ENCODE results near the gene ATG101. TPM values are rescaled to one million over a fixed set of nuclear protein-coding genes. Genes with fewer than 3 reads are reported as not detected.
A peak's percentile ranks its signal among the peaks of the same experiment; 100 is the strongest.

Gene ATG101
- total and polyA plus RNA-seq, 2 donors (not counting 1 experiment from before 2014, with no cell fraction given), result 19.4 to 50.3 TPM

- H3K27me3 ChIP-seq (replicated peaks in 1 of 4; ENCODE audit: control extremely low read depth in 1 of 4, control insufficient read depth in 3 of 4, insufficient read depth in 4 of 4, low read length in 3 of 4), result no peaks in the 10 kb centered on the region
- H3K27ac Mint-ChIP-seq, result no peak overlapping the region
- WGBS (ENCODE audit: insufficient coverage), result no CpG with 5 or more reads among the region's 3 CpGs
- ATAC-seq (ENCODE audit: low read depth), result no peak
- H3K27ac ChIP-seq (ENCODE audit: low read length in 2 of 2), result no peak overlapping the region
- H3K4me3 Mint-ChIP-seq, result peak overlapping the region; percentile 37
- CTCF ChIA-PET, result interaction anchor here (1.2 to 32.6 kb wide), 4 partner anchors 10 to 34 kb away, joined by 3 to 1315 read pairs (median 14); partner anchors contain the start of genes ATG101, NR4A1 and SMIM41
- intact Hi-C loops (cut with micrococcal nuclease), result no loop called here
- H3K4me2 ChIP-seq (replicated peaks; ENCODE audit: low read depth, low read length, poor library complexity, severe bottlenecking), result no peak overlapping the region
- H3K9me3 ChIP-seq (ENCODE audit: control extremely low read depth in 1 of 3, control insufficient read depth in 2 of 3, insufficient read depth in 1 of 3, low read length in 2 of 3), result no peaks in the 10 kb centered on the region
- no peak overlapping the region for H3K9ac ChIP-seq (ENCODE audit: low read length)
- H3K9me3 Mint-ChIP-seq (ENCODE audit: insufficient read depth), result no peaks in the 10 kb centered on the region
- H3K4me3 ChIP-seq (ENCODE audit: control extremely low read depth in 1 of 5, extremely low read depth in 1 of 5, insufficient read depth in 1 of 5, low read depth in 2 of 5, low read length in 4 of 5), result no peak overlapping the region
- no peak overlapping the region for H2AFZ ChIP-seq (ENCODE audit: insufficient read depth, low read depth, low read length, poor library complexity, severe bottlenecking)
- H3K4me1 Mint-ChIP-seq, result peaks cover 63% of the 10 kb centered on the region
- TF ChIP-seq CTCF (IDR thresholded peaks at IDR 0.05) (no peak), EZH2 (IDR thresholded peaks at IDR 0.05; ENCODE audit: borderline replicate concordance, insufficient read depth, low read depth, low read length, poor library complexity, severe bottlenecking) (no peak)
- no peak for DNase-seq
- POLR2A ChIA-PET, result interaction anchor here (0.6 to 1.4 kb wide), 2 partner anchors 10 to 29 kb away, joined by 3 to 7 read pairs; partner anchors contain the start of genes ATG101 and NR4A1
- H3K27me3 Mint-ChIP-seq, result no peaks in the 10 kb centered on the region
- H3K4me1 ChIP-seq (ENCODE audit: control insufficient read depth in 2 of 2, insufficient read depth in 2 of 2, low read length in 2 of 2), result peaks cover 36 to 56% of the 10 kb centered on the region in 2 donors
- H4K20me1 ChIP-seq (ENCODE audit: control insufficient read depth, insufficient read depth, low read length, poor library complexity, severe bottlenecking), result no peaks in the 10 kb centered on the region
- H3K79me2 ChIP-seq (ENCODE audit: control insufficient read depth, insufficient read depth, low read length), result peaks cover 34% of the 10 kb centered on the region
- H3K36me3 ChIP-seq (replicated peaks in 1 of 2; ENCODE audit: control extremely low read depth in 1 of 2, control insufficient read depth in 1 of 2, extremely low read depth in 1 of 2, insufficient read depth in 2 of 2, low read length in 1 of 2), result no peaks in the 10 kb centered on the region
Observed at GRCh38 chr12:52041035-52041434, 28.7 kb upstream of the ATG101 start.

GRCh38 chr12:52041695-52042123, 28.1 kb upstream of the ATG101 start:
- peak; percentile 65 for ATAC-seq (ENCODE audit: low read depth)
- H3K4me3 Mint-ChIP-seq, result peak overlapping the region; percentile 85
- no peak overlapping the region for H2AFZ ChIP-seq (ENCODE audit: insufficient read depth, low read depth, low read length, poor library complexity, severe bottlenecking)
- TF ChIP-seq CTCF (IDR thresholded peaks at IDR 0.05) (peak; percentile 57), EZH2 (IDR thresholded peaks at IDR 0.05; ENCODE audit: borderline replicate concordance, insufficient read depth, low read depth, low read length, poor library complexity, severe bottlenecking) (no peak)
- H3K9me3 Mint-ChIP-seq (ENCODE audit: insufficient read depth), result no peaks in the 10 kb centered on the region
- peak overlapping the region; percentile 47 for H3K9ac ChIP-seq (ENCODE audit: low read length)
- ChIA-PET CTCF (interaction anchor here (1.2 to 32.6 kb wide), 6 partner anchors 9 to 75 kb away, joined by 3 to 1315 read pairs (median 7); partner anchors contain the start of genes ATG101, NR4A1 and SMIM41), POLR2A (interaction anchor here (1.4 kb wide), 1 partner anchor 9 kb away, joined by 7 read pairs; the partner anchor contains the start of gene NR4A1)
- H3K27me3 Mint-ChIP-seq, result no peaks in the 10 kb centered on the region
- H3K9me3 ChIP-seq (ENCODE audit: control extremely low read depth in 1 of 3, control insufficient read depth in 2 of 3, insufficient read depth in 1 of 3, low read length in 2 of 3), result no peaks in the 10 kb centered on the region
- H3K27me3 ChIP-seq (replicated peaks in 1 of 4; ENCODE audit: control extremely low read depth in 1 of 4, control insufficient read depth in 3 of 4, insufficient read depth in 4 of 4, low read length in 3 of 4), result no peaks in the 10 kb centered on the region
- H3K27ac Mint-ChIP-seq, result peak overlapping the region; percentile 84
- peaks cover 59% of the 10 kb centered on the region for H3K4me1 Mint-ChIP-seq
- peak overlapping the region in 4 of 5 experiments; percentile 13 to 54 (median 43) for H3K4me3 ChIP-seq (ENCODE audit: control extremely low read depth in 1 of 5, extremely low read depth in 1 of 5, insufficient read depth in 1 of 5, low read depth in 2 of 5, low read length in 4 of 5)
- H3K27ac ChIP-seq (ENCODE audit: low read length in 2 of 2), result peak overlapping the region; percentile 75 to 77
- WGBS (ENCODE audit: insufficient coverage), result 31% methylated on average over 5 of the region's 6 CpGs
- peak overlapping the region; percentile 78 for H3K4me2 ChIP-seq (replicated peaks; ENCODE audit: low read depth, low read length, poor library complexity, severe bottlenecking)
- H3K36me3 ChIP-seq (replicated peaks in 1 of 2; ENCODE audit: control extremely low read depth in 1 of 2, control insufficient read depth in 1 of 2, extremely low read depth in 1 of 2, insufficient read depth in 2 of 2, low read length in 1 of 2), result no peaks in the 10 kb centered on the region
- peak; percentile 87 for DNase-seq
- peaks cover 31 to 52% of the 10 kb centered on the region in 2 donors for H3K4me1 ChIP-seq (ENCODE audit: control insufficient read depth in 2 of 2, insufficient read depth in 2 of 2, low read length in 2 of 2)
- peaks cover 36% of the 10 kb centered on the region for H3K79me2 ChIP-seq (ENCODE audit: control insufficient read depth, insufficient read depth, low read length)
- intact Hi-C loops (cut with micrococcal nuclease), result loop anchor here (1.0 kb wide), 1 partner anchor 9 kb away; no protein-coding TSS in a partner anchor
- H4K20me1 ChIP-seq (ENCODE audit: control insufficient read depth, insufficient read depth, low read length, poor library complexity, severe bottlenecking), result no peaks in the 10 kb centered on the region
